Neuronal stem cell (in vitro differentiated cells): ENCODE results near the gene CALM1.

Experiments used
- DNase-seq: peaks from one replicate; pipeline ENCODE4 v3.0.0-alpha.2; 2013; ENCODE audit warnings: low spot score
- H2AFZ ChIP-seq: one replicate; pipeline ENCODE4 v1.6.1; 2013; ENCODE audit warnings: mild to moderate bottlenecking, low read length, inconsistent platforms
- H2AK5ac ChIP-seq: 2 replicates; pipeline ENCODE4 v1.6.1; 2013; ENCODE audit warnings: low read depth, mild to moderate bottlenecking, inconsistent platforms, low read length, moderate library complexity, mixed read lengths
- H2BK120ac ChIP-seq: 2 replicates; pipeline ENCODE4 v1.6.1; 2013; ENCODE audit warnings: low read depth, mild to moderate bottlenecking, inconsistent platforms, low read length, moderate library complexity, mixed read lengths
- H2BK12ac ChIP-seq: one replicate; pipeline ENCODE4 v1.6.1; 2013; ENCODE audit warnings: low read length, inconsistent platforms
- H2BK15ac ChIP-seq: 2 replicates; pipeline ENCODE4 v1.6.1; 2013; ENCODE audit warnings: mild to moderate bottlenecking, low read length, inconsistent platforms, mixed read lengths
- H2BK5ac ChIP-seq: one replicate; pipeline ENCODE4 v1.6.1; 2013; ENCODE audit warnings: inconsistent platforms, mild to moderate bottlenecking, low read length, moderate library complexity
- H3K14ac ChIP-seq: one replicate; pipeline ENCODE4 v1.6.1; 2013; ENCODE audit warnings: low read length, inconsistent platforms
- H3K18ac ChIP-seq: 2 replicates; pipeline ENCODE4 v1.6.1; 2013; ENCODE audit warnings: low read length, inconsistent platforms
- H3K23ac ChIP-seq: 2 replicates; pipeline ENCODE4 v1.6.1; 2013; ENCODE audit warnings: low read depth, mild to moderate bottlenecking, mixed read lengths, low read length, inconsistent platforms; ENCODE audit not compliant: poor library complexity
- H3K27ac ChIP-seq: replicated peaks from 3 replicates; pipeline ENCODE4 v1.5.1; 2013; ENCODE audit warnings: low read length, inconsistent platforms
- H3K27me3 ChIP-seq, 3 experiments: 2 replicates each; pipeline ENCODE4 v1.6.1; 2013; ENCODE audit warnings: low read length in 3 of 3, mild to moderate bottlenecking in 2 of 3, inconsistent platforms in 1 of 3, low read depth in 1 of 3, mixed read lengths in 1 of 3, moderate library complexity in 1 of 3; ENCODE audit not compliant: control insufficient read depth in 3 of 3, insufficient read depth in 3 of 3
- H3K36me3 ChIP-seq, 2 donors: replicated peaks in 1 of 2; 2 replicates each; pipeline ENCODE4 v1.6.1; 2013; ENCODE audit warnings: low read length in 2 of 2; ENCODE audit not compliant: control insufficient read depth in 2 of 2, insufficient read depth in 2 of 2
- H3K4ac ChIP-seq: 2 replicates; pipeline ENCODE4 v1.6.1; 2013; ENCODE audit warnings: inconsistent platforms, mild to moderate bottlenecking, low read length, moderate library complexity
- H3K4me1 ChIP-seq, 2 donors: 1 replicate in 1 of 2; 2 replicates in 1 of 2; pipeline ENCODE4 v1.6.1; 2013; ENCODE audit warnings: low read length in 2 of 2, low read depth in 1 of 2; ENCODE audit not compliant: control insufficient read depth in 2 of 2, insufficient read depth in 1 of 2
- H3K4me2 ChIP-seq: one replicate; pipeline ENCODE4 v1.6.1; 2013; ENCODE audit warnings: mild to moderate bottlenecking, low read length, inconsistent platforms; ENCODE audit not compliant: insufficient read depth, poor library complexity, severe bottlenecking
- H3K4me3 ChIP-seq, 2 donors: 2 replicates each; pipeline ENCODE4 v1.5.1; 2013; ENCODE audit warnings: low read length in 2 of 2, mild to moderate bottlenecking in 2 of 2, inconsistent platforms in 1 of 2, moderate library complexity in 1 of 2
- H3K79me1 ChIP-seq: one replicate; pipeline ENCODE4 v1.6.1; 2013; ENCODE audit warnings: low read depth, mild to moderate bottlenecking, inconsistent platforms, low read length, moderate library complexity
- H3K9ac ChIP-seq: one replicate; pipeline ENCODE4 v1.6.1; 2013; ENCODE audit warnings: mild to moderate bottlenecking, low read depth, low read length, inconsistent platforms; ENCODE audit not compliant: poor library complexity
- H3K9me3 ChIP-seq, 2 donors: replicated peaks in 1 of 2; 2 replicates each; pipeline versions ENCODE3 to v1.6.1; 2013; ENCODE audit warnings: low read length in 2 of 2, mild to moderate bottlenecking in 2 of 2, inconsistent platforms in 1 of 2, low read depth in 1 of 2, mixed read lengths in 1 of 2, moderate library complexity in 1 of 2; ENCODE audit not compliant: control insufficient read depth in 2 of 2, insufficient read depth in 1 of 2
- H4K8ac ChIP-seq: one replicate; pipeline ENCODE4 v1.6.1; 2013; ENCODE audit warnings: low read depth, mild to moderate bottlenecking, inconsistent platforms, low read length, moderate library complexity
- H4K91ac ChIP-seq: one replicate; pipeline ENCODE4 v1.6.1; 2013; ENCODE audit warnings: low read length, low read depth, mild to moderate bottlenecking, inconsistent platforms; ENCODE audit not compliant: poor library complexity
- WGBS, 2 donors: extraction: QIAGEN DNeasy Blood & Tissue Kit; methylation state at CpG; one replicate each; pipeline ENCODE4 v1.1.7; 2013; ENCODE audit warnings: missing lambda C conversion rate in 2 of 2, mixed read lengths in 1 of 2; ENCODE audit not compliant: insufficient read length in 2 of 2, insufficient replicate concordance in 1 of 2; ENCODE audit errors: extremely low coverage in 2 of 2; 5-methylcytosine and 5-hydroxymethylcytosine counted together

CALM1 gene

GRCh38 chr14:90429236-90429635 is 32.4 kb downstream of the CALM1 start:
- Histone ChIP-seq H3K27ac (no peak overlapping the region), H3K4me1 (peaks cover 4 to 8% of the 10 kb centered on the region in 2 donors), H2AK5ac (no peak overlapping the region), H2BK120ac (no peak overlapping the region), H3K9me3 (peaks cover 2% of the 10 kb centered on the region in 2 donors), H3K27me3 (no peaks in the 10 kb centered on the region), H2BK15ac (no peak overlapping the region), H2AFZ (no peak overlapping the region), H3K14ac (no peak overlapping the region), H3K4ac (no peak overlapping the region), H3K36me3 (no peaks in the 10 kb centered on the region), H3K4me2 (no peak overlapping the region), H2BK5ac (no peak overlapping the region), H2BK12ac (no peak overlapping the region), H3K79me1 (no peaks in the 10 kb centered on the region), H4K91ac (no peak overlapping the region), H3K18ac (no peak overlapping the region), H3K4me3 (no peak overlapping the region), H3K23ac (no peak overlapping the region), H3K9ac (no peak overlapping the region), H4K8ac (no peak overlapping the region)
- no CpG with 5 or more reads among the region's 3 CpGs for WGBS, 2 donors
- DNase-seq, result no peak

DNA sequence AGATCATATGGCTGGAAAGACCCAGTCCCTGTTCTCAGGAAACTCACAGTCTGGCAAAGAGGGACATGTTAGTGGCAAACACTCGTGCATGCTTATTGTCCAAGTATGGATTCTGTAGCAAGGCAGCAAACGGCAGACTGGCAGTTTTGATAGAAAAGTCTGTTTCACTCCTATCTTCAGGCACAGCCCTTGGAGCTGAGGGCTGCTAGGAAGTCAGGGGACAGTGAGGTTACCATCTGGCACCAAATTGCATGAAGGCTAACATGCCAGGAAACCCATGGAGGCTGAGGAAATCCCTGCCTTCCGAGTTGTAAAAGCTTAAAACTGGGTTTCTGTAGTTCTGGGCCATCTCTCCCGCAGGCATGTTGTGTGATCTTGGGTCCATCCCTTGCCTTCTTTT is 32.9 kb downstream of the CALM1 start:
- H3K4me3 ChIP-seq, result no peak overlapping the region
- H3K36me3 ChIP-seq, result no peaks in the 10 kb centered on the region
- no peak overlapping the region for H2AFZ ChIP-seq
- no peak overlapping the region for H2BK12ac ChIP-seq
- H3K9ac ChIP-seq, result no peak overlapping the region
- H4K8ac ChIP-seq, result no peak overlapping the region
- no peak overlapping the region for H3K27ac ChIP-seq
- H2BK5ac ChIP-seq, result no peak overlapping the region
- H3K79me1 ChIP-seq, result no peaks in the 10 kb centered on the region
- H4K91ac ChIP-seq, result no peak overlapping the region
- H3K27me3 ChIP-seq, result no peaks in the 10 kb centered on the region
- no peak overlapping the region for H3K14ac ChIP-seq
- no peak overlapping the region for H3K23ac ChIP-seq
- H3K4me1 ChIP-seq, result peaks cover 3% of the 10 kb centered on the region in 2 donors
- no peak overlapping the region for H2BK120ac ChIP-seq
- H3K4me2 ChIP-seq, result no peak overlapping the region
- H3K9me3 ChIP-seq, result peaks cover 2% of the 10 kb centered on the region in 2 donors
- WGBS, 2 donors, result no CpG with 5 or more reads among the region's 4 CpGs
- no peak overlapping the region for H3K4ac ChIP-seq
- H2BK15ac ChIP-seq, result no peak overlapping the region
- no peak overlapping the region for H3K18ac ChIP-seq
- no peak overlapping the region for H2AK5ac ChIP-seq
- no peak for DNase-seq

- no peak overlapping the region for H3K14ac ChIP-seq
- no peak for DNase-seq
- H3K36me3 ChIP-seq, result no peaks in the 10 kb centered on the region
- H4K91ac ChIP-seq, result no peak overlapping the region
- no peak overlapping the region for H3K23ac ChIP-seq
- no peak overlapping the region for H2AFZ ChIP-seq
- no peaks in the 10 kb centered on the region for H3K27me3 ChIP-seq
- H3K4me1 ChIP-seq, result peaks cover 0 to 3% of the 10 kb centered on the region in 2 donors
- H2BK120ac ChIP-seq, result no peak overlapping the region
- no peak overlapping the region for H3K4me3 ChIP-seq
- WGBS, 2 donors, result no CpG with 5 or more reads among the region's 9 CpGs
- H2AK5ac ChIP-seq, result peak overlapping the region; percentile 89
- H4K8ac ChIP-seq, result no peak overlapping the region
- H3K27ac ChIP-seq, result no peak overlapping the region
- H2BK5ac ChIP-seq, result no peak overlapping the region
- no peak overlapping the region for H3K9ac ChIP-seq
- H3K79me1 ChIP-seq, result no peaks in the 10 kb centered on the region
- no peak overlapping the region for H3K4ac ChIP-seq
- H2BK15ac ChIP-seq, result no peak overlapping the region
- H3K4me2 ChIP-seq, result no peak overlapping the region
- no peak overlapping the region for H2BK12ac ChIP-seq
- peak overlapping the region; percentile 19 for H3K18ac ChIP-seq
- no peaks in the 10 kb centered on the region for H3K9me3 ChIP-seq
Measured at GRCh38 chr14:90434370-90435020, 37.7 kb downstream of the CALM1 start.

DNA sequence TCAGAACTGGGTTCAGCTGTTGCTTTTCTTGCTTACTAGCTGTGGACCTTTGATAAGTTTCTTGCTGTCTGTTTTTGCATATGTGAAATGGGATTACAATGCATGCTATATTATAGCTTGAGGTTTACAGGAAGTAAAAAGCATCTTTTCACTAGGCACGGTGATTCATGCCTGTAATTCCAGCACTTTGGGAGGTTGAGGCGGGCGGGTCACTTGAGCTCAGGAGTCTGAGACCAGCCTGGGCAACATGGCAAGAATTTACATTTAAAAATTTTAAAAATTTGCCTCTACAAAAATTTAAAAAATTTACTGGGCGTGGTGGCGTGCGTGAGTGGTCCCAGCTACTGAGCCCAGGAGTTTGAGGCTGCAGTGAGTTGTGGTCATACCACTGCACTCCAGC is 42.0 kb downstream of the CALM1 start:
- H3K27ac ChIP-seq, result no peak overlapping the region
- no peak overlapping the region for H3K14ac ChIP-seq
- H3K27me3 ChIP-seq, result no peaks in the 10 kb centered on the region
- H3K36me3 ChIP-seq, result no peaks in the 10 kb centered on the region
- no peaks in the 10 kb centered on the region for H3K79me1 ChIP-seq
- H4K91ac ChIP-seq, result no peak overlapping the region
- no peaks in the 10 kb centered on the region for H3K9me3 ChIP-seq
- H3K4me3 ChIP-seq, result no peak overlapping the region
- no peak overlapping the region for H3K4ac ChIP-seq
- no peak overlapping the region for H3K9ac ChIP-seq
- no peak for DNase-seq
- H2BK5ac ChIP-seq, result no peak overlapping the region
- WGBS, 2 donors, result no CpG with 5 or more reads among the region's 6 CpGs
- H3K23ac ChIP-seq, result no peak overlapping the region
- no peak overlapping the region for H2AFZ ChIP-seq
- peaks cover 10 to 13% of the 10 kb centered on the region in 2 donors for H3K4me1 ChIP-seq
- no peak overlapping the region for H2AK5ac ChIP-seq
- H4K8ac ChIP-seq, result no peak overlapping the region
- no peak overlapping the region for H2BK120ac ChIP-seq
- H3K18ac ChIP-seq, result no peak overlapping the region
- no peak overlapping the region for H2BK15ac ChIP-seq
- H2BK12ac ChIP-seq, result no peak overlapping the region
- no peak overlapping the region for H3K4me2 ChIP-seq
